ENCODE measurements around the gene NPAS1.
A peak's percentile ranks its signal among the peaks of the same experiment; 100 is the strongest.

Gene NPAS1

DNA sequence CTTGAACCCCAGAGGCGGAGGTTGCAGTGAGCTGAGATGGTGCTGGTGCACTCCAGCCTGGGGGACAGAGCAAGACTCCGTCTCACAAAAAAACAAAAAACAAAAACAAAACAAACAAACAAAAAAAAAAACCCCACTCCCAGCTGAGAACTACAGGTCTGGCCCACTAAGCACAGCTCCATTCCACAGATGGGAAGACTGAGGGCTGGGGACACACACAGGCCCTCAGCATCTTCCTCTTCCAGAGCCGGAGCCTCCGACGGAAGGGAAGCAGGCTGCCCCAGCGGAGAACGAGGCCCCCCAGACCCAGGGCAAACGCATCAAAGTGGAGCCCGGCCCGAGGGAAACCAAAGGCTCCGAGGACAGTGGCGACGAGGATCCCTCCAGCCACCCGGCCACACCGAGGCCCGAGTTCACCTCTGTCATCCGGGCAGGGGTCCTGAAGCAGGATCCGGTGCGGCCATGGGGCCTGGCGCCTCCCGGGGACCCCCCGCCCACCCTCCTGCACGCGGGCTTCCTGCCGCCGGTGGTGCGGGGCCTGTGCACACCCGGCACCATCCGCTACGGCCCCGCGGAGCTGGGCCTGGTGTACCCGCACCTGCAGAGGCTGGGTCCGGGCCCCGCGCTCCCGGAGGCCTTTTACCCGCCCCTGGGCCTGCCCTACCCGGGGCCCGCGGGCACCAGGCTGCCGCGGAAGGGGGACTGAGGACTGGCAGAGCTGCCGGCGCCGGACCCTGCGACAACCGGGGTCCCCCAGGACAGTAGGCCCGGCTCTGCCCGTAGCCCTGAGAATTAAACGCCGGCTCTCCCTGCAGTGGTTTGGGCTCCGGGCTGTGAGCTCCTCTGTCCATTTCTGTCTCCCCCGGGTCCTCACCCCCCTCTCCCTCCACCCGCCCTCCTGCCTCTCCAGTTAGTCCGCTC lies 25.6 kb downstream of the NPAS1 start:
- TF ChIP-seq, protein P1, sequence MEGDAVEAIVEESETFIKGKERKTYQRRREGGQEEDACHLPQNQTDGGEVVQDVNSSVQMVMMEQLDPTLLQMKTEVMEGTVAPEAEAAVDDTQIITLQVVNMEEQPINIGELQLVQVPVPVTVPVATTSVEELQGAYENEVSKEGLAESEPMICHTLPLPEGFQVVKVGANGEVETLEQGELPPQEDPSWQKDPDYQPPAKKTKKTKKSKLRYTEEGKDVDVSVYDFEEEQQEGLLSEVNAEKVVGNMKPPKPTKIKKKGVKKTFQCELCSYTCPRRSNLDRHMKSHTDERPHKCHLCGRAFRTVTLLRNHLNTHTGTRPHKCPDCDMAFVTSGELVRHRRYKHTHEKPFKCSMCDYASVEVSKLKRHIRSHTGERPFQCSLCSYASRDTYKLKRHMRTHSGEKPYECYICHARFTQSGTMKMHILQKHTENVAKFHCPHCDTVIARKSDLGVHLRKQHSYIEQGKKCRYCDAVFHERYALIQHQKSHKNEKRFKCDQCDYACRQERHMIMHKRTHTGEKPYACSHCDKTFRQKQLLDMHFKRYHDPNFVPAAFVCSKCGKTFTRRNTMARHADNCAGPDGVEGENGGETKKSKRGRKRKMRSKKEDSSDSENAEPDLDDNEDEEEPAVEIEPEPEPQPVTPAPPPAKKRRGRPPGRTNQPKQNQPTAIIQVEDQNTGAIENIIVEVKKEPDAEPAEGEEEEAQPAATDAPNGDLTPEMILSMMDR (conservative IDR thresholded peaks at IDR 0.05), result no peak
- H3K27ac ChIP-seq, result no peak overlapping the region

DNA sequence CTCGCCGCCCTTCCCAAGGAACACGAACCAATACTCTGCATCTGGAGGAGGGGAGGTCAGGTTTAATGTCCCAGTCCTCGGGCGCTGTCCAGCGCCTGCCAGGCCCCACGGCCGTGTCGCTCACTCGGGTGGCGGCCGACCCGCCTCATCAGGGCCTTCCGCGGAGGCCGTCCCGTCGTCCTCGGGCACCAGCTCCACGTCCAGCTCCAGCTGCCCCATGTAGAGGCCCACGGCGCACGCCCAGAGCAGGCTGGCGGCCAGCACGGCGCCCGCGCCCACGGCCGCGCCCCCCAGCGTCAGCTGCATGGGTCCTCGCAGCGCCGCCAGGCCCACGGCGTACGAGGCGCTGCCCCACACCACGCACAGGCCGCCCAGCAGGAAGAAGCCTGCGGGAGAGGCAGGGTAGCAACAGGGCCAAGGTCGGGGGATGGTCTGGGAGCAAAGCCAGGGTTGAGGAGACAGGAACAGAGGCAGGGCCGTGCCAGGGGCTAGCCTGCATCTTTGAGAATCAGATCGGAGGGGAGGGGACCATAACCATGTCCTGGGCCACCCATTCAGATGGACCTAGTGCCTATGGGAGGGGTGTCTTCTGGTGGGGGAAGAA lies 26.3 kb downstream of the NPAS1 start:
- H3K27ac ChIP-seq, result no peak overlapping the region
- TF ChIP-seq, protein P1 (conservative IDR thresholded peaks at IDR 0.05), result no peak

DNA sequence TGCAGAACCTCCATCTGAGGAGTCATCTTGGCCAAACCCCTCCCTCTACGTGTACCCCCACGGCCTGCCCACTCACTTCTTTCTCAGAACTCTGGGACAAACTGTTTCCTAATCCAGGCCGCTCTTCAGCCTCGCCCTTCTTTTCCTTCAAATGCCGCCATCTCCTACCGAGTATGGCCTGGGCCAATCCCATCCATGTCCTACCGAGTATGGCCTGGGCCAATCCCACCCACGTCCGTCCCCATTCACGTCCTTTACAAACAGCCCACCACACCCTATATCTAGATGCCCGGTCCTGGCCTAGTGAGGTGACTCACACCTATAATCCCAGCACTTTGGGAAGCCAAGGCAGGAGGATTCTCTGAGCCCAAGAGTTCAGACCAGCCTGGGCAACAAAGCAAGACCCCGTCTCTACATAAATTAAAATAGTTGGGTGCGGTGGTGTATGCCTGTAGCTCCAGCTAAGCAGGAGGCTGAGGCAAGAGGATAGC lies 27.7 kb downstream of the NPAS1 start:
- TF ChIP-seq, protein P1 (conservative IDR thresholded peaks at IDR 0.05), result no peak
- peak overlapping the region; percentile 72 for H3K27ac ChIP-seq

DNA sequence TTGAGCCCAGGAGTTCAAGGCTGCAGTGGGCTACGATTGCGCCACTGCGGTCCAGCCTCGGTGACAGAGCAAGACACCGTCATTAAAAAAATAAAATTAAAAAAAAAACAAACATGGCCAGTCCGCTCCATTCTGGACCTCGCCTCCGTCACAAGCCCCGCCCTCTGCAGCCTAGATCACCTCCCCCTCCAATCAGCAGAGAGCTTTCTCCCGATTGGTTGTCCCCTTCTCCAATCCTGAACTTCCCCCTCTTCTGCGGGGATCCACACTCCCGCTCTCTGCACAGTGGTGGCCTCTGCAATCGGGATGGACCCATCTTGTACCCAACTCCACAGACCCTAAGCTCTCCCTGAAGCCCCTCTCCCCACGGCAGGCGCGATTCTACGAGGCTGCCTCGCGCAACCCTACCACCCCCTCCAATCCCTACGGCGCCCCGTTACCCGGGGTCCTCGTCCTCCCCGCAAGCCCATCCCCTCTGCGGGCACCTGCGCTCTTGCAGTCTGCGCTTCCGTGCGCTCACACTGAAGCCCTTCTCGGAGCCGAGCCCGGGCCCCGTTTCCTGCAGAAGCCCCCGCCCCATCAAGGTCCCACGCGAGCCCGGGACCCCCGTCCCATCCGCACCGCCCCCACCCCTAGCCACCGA lies 28.2 kb downstream of the NPAS1 start:
- peak overlapping the region; percentile 72 for H3K27ac ChIP-seq
- TF ChIP-seq, protein P1 (conservative IDR thresholded peaks at IDR 0.05), result no peak

DNA sequence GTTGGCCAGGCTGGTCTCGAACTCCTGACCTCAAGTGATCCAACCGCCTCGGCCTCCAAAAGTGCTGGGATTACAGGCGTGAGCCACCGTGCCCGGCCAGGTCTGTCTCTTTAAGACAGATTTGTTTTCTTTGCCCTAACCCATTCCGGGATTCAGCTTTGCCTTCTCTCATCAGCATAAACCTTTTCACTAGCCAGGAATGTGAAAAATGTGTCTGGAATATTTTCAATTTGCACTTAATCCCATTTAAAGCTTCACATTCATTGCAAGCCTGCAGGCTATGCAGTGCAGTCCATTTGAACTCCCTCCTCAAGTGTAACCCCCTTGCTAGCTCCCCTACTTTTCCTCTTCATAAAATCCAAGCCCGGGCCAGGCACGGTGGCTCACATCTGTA lies 29.7 kb downstream of the NPAS1 start:
- no peak overlapping the region for H3K27ac ChIP-seq
- TF ChIP-seq, protein P1 (conservative IDR thresholded peaks at IDR 0.05), result no peak

DNA sequence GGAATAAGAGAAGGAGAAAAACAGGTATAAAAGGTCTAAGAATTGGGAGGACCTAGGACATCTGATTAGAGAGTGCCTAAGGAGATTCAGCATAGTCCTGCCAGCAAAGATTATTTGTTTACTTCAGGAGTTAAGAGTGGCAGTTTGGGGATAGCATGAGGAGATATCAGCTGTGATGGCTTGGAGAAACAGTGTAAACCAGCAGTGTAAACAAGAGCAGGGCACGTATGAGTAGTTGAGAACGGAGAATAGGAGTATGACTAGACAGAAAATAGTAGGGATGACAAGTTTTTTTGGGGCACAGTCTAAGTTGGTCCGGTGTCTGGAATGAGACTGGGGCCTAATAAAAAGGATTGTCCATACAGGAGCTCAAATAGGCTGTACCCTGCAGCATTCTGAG lies 30.9 kb downstream of the NPAS1 start:
- H3K27ac ChIP-seq, result 0 out of 2 replicates have a peak overlapping the region, but pooled peaks have one; percentile 16

DNA sequence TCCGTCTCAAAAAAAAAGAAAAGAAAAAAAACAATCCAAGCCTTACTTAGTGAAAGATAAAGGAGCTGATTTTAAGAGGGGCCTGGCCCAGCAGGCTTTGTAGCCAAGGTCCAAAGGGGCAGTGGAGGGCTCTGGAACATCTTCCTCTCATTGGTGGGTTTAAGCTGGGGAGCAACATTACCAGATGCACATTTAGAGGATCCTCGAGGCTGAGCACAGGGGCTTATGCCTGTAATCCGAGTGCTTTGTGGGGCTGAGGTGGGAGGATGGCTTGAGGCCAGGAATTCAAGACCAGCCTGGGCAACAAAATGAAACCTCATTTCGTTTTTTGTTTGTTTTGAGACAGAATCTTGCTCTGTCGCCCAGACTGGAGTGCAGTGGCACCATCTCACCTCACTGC lies 36.8 kb downstream of the NPAS1 start:
- H3K27ac ChIP-seq, result no peak overlapping the region
- TF ChIP-seq, protein P1 (conservative IDR thresholded peaks at IDR 0.05), result no peak

All from VCaP (cell line).